ENCODE measurements around the gene MROH8.

Gene MROH8

GRCh38 chr20:37192137-37192854 lies 12.9 kb upstream of the MROH8 start:
- TF ChIP-seq, protein P1, sequence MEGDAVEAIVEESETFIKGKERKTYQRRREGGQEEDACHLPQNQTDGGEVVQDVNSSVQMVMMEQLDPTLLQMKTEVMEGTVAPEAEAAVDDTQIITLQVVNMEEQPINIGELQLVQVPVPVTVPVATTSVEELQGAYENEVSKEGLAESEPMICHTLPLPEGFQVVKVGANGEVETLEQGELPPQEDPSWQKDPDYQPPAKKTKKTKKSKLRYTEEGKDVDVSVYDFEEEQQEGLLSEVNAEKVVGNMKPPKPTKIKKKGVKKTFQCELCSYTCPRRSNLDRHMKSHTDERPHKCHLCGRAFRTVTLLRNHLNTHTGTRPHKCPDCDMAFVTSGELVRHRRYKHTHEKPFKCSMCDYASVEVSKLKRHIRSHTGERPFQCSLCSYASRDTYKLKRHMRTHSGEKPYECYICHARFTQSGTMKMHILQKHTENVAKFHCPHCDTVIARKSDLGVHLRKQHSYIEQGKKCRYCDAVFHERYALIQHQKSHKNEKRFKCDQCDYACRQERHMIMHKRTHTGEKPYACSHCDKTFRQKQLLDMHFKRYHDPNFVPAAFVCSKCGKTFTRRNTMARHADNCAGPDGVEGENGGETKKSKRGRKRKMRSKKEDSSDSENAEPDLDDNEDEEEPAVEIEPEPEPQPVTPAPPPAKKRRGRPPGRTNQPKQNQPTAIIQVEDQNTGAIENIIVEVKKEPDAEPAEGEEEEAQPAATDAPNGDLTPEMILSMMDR (conservative IDR thresholded peaks at IDR 0.05; ENCODE audit: low read depth, low read length), result peak; percentile 96
- peak; percentile 64 for DNase-seq (ENCODE audit: low read depth)
- H3K4me3 ChIP-seq (ENCODE audit: low read length), result no peak overlapping the region

GRCh38 chr20:37190354-37191112 lies 11.2 kb upstream of the MROH8 start:
- no peak for DNase-seq (ENCODE audit: low read depth)
- TF ChIP-seq, protein P1 (conservative IDR thresholded peaks at IDR 0.05; ENCODE audit: low read depth, low read length), result no peak

GRCh38 chr20:37189416-37190016 lies 10.2 kb upstream of the MROH8 start:
- DNase-seq (ENCODE audit: low read depth), result no peak

More at GRCh38 chr20:37190354-37191112, 11.2 kb upstream of the MROH8 start:
- no peak overlapping the region for H3K4me3 ChIP-seq (ENCODE audit: low read length)

DNA sequence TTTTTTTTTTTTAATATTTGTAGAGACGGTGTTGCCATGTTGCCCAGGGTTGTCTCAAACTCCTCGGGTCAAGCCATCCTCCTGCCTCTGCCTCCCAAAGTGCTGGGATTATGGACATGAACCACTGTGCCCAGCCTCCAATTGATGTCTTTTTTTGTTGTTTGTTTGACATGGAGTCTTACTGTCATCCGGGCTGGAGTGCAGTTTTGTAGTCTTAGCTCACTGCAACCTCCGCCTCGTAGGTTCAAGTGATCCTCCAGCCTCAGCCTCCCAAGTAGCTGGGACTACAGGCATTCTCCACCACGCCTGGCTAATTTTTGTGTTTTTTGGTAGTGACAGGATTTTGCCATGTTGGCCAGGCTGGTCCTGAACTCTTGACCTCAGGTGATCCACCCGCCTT lies 9.4 kb upstream of the MROH8 start:
- DNase-seq (ENCODE audit: low read depth), result no peak
- TF ChIP-seq, protein P1 (conservative IDR thresholded peaks at IDR 0.05; ENCODE audit: low read depth, low read length), result no peak
- no peak overlapping the region for H3K4me3 ChIP-seq (ENCODE audit: low read length)

More at GRCh38 chr20:37189416-37190016, 10.2 kb upstream of the MROH8 start:
- TF ChIP-seq, protein P1 (conservative IDR thresholded peaks at IDR 0.05; ENCODE audit: low read depth, low read length), result no peak
- H3K4me3 ChIP-seq (ENCODE audit: low read length), result no peak overlapping the region

GRCh38 chr20:37185686-37186085 lies 6.3 kb upstream of the MROH8 start:
- TF ChIP-seq, protein P1 (conservative IDR thresholded peaks at IDR 0.05; ENCODE audit: low read depth, low read length), result no peak
- no peak overlapping the region for H3K4me3 ChIP-seq (ENCODE audit: low read length)

GRCh38 chr20:37179683-37180524 lies 556 bp upstream of the MROH8 start:
- DNase-seq (ENCODE audit: low read depth), result no peak
- H3K4me3 ChIP-seq (ENCODE audit: low read length), result peak overlapping the region; percentile 82
- TF ChIP-seq, protein P1 (conservative IDR thresholded peaks at IDR 0.05; ENCODE audit: low read depth, low read length), result no peak

More at GRCh38 chr20:37185686-37186085, 6.3 kb upstream of the MROH8 start:
- DNase-seq (ENCODE audit: low read depth), result no peak
